ENCODE data around the gene ADAM15. TPM values are rescaled to one million over a fixed set of nuclear protein-coding genes. Genes with fewer than 3 reads are reported as not detected.

The ADAM15 gene
- total RNA-seq, 1 donor from 2014 or later, result 69.0 TPM

DNA sequence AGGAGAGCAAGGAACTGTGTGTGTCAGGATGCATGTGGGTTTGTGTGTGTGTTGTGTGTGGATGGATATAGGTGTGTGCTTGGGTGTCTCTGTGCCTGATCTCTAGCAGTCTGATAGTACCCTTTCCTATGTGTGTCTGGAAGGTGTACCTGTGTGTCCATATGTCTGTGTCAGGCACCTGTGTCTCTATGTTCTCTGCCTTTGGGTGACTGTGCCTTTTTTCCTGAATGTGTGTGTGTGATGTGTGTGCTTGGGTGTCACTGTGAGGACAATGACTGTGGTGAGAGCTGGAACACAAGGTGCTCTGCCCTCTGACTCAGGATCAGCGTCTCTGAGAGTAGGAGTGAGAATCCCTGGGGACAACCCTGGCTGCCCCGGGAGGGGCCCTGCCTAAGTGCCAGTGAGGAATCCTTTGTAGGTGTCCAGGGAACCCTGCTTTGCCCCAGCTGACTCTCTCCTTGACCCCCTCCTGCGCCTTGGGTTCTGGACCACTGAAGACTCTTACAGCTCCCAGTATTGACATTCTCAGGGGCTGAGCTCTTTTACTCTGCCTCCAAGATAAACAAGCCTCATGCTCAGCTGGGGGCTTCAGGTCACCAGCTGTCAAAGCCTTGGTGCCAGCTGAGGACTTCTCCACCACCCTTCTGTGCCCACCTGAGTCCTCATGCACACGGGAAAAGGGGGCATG lies 26.8 kb downstream of the ADAM15 start:
- TF ChIP-seq, protein P1, sequence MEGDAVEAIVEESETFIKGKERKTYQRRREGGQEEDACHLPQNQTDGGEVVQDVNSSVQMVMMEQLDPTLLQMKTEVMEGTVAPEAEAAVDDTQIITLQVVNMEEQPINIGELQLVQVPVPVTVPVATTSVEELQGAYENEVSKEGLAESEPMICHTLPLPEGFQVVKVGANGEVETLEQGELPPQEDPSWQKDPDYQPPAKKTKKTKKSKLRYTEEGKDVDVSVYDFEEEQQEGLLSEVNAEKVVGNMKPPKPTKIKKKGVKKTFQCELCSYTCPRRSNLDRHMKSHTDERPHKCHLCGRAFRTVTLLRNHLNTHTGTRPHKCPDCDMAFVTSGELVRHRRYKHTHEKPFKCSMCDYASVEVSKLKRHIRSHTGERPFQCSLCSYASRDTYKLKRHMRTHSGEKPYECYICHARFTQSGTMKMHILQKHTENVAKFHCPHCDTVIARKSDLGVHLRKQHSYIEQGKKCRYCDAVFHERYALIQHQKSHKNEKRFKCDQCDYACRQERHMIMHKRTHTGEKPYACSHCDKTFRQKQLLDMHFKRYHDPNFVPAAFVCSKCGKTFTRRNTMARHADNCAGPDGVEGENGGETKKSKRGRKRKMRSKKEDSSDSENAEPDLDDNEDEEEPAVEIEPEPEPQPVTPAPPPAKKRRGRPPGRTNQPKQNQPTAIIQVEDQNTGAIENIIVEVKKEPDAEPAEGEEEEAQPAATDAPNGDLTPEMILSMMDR (conservative IDR thresholded peaks at IDR 0.05), result no peak
- Mint-ChIP-seq H3K27ac (peak overlapping the region; percentile 26), H3K36me3 (no peaks in the 10 kb centered on the region)

DNA sequence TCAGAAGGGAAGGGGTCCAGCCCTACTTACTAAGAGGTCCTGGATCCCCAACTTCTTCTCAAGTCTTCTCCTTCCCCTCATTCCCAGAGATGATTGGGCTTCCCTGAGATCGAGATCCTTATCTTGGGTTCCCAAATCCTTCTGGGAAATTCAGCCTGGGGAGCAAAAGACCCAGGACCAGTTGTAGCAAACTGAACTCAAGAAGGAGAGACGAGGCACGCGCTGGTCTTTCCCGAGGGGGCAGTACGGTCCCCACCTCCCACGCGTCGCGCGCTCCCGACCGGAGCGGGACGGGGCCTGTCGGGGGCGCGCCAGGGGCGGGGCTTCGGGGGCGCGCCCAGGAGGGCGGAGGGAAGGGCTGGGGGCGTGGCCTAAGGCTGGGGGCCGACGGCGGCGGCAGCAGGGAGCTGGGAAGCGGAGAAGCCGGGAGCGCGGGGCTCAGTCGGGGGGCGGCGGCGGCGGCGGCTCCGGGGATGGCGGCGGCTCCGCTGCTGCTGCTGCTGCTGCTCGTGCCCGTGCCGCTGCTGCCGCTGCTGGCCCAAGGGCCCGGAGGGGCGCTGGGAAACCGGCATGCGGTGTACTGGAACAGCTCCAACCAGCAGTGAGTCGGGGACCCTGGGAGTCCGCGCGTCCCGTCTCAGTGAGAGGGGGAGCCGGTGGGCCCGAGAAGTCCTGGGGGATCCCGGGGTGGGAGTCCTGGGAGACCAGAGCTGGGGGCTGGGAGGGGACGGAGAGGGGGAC lies 27.5 kb downstream of the ADAM15 start, which contains the start of gene EFNA3:
Gene EFNA3, plus strand, starts transcription at position 369 of the 741 bp plus-strand sequence. Its CDS starts 105 bp downstream, at position 474.
- H3K36me3 Mint-ChIP-seq, result no peaks in the 10 kb centered on the region
- peaks cover 57% of the 10 kb centered on the region for H3K27me3 Mint-ChIP-seq
- peaks cover 22% of the 10 kb centered on the region for H3K4me1 Mint-ChIP-seq (ENCODE audit: unreplicated experiment)
- no peaks in the 10 kb centered on the region for H3K9me3 Mint-ChIP-seq
- peak; percentile 81 for DNase-seq (ENCODE audit: extremely low spot score, unreplicated experiment)
- TF ChIP-seq, protein P1 (conservative IDR thresholded peaks at IDR 0.05), result no peak
- peak within 1 kb of the TSS; percentile 74 for H3K27ac Mint-ChIP-seq
- peak within 1 kb of the TSS; percentile 90 for H3K4me3 Mint-ChIP-seq

More for the DNA sequence above, 26.8 kb downstream of the ADAM15 start:
- Mint-ChIP-seq H3K9me3 (no peaks in the 10 kb centered on the region), H3K4me3 (peak overlapping the region; percentile 77), H3K27me3 (peaks cover 58% of the 10 kb centered on the region), H3K4me1 (ENCODE audit: unreplicated experiment) (peaks cover 22% of the 10 kb centered on the region)
- DNase-seq (ENCODE audit: extremely low spot score, unreplicated experiment), result no peak

DNA sequence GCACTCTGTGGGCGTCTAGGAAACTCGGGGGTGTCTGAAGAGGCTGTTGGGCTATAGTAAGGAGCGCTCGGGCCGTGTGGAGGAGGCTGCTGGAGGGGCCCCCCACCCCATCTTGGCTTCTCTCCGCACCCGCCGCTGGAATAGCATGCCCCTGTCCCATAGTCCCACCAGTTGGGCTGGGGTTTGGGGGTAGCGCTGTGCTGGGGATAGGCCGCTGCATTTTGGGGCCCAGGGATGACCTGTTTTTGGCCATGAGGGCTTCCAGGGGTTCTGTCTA lies 28.0 kb downstream of the ADAM15 start:
- peaks cover 62% of the 10 kb centered on the region for H3K27me3 Mint-ChIP-seq
- H3K4me1 Mint-ChIP-seq (ENCODE audit: unreplicated experiment), result peaks cover 27% of the 10 kb centered on the region
- H3K36me3 Mint-ChIP-seq, result no peaks in the 10 kb centered on the region
- DNase-seq (ENCODE audit: extremely low spot score, unreplicated experiment), result no peak
- peak overlapping the region; percentile 74 for H3K27ac Mint-ChIP-seq
- TF ChIP-seq, protein P1 (conservative IDR thresholded peaks at IDR 0.05), result no peak
- H3K9me3 Mint-ChIP-seq, result no peaks in the 10 kb centered on the region
- H3K4me3 Mint-ChIP-seq, result peak overlapping the region; percentile 90

DNA sequence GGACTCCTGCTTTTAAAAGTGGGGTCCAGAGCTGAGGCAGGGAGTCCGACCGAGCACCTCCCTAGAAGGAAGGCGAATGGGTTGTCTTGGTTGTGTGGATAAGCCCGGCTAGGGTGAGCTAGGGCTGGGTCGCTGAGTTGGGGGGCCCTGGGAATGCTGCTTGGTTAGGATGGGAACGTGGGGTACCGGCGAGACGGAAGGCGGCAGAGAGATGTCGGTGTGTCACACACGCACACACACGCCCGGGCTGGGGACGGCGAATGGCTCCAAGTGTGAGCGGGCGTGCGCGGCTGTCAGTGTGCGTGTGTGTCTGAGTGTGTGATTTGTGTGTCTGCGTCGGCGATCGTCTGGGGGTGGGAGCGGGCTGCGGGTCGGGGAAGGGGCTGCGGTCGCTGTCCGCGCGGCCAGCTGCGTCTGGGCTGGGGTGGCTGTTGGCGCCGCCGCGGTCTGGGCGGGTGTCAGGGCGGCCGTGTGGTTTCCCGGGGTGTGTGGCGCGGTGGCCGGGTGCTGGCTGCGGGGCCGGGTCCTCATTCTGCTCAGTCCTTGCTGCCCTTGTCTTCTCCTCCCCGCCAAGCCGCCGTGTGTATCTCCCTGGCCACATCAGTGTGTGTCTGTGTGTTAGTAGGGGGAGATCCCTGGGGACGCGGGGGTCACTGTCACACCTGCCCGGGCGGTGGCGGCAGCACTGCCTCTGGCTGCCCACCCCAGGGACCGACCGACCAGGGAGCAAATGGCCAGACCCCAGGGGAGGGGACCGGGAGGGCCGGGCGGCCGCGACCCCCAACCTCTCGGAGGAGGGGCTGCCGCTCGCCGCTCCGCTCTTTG lies 28.6 kb downstream of the ADAM15 start:
- Mint-ChIP-seq H3K27ac (peak overlapping the region; percentile 74), H3K36me3 (no peaks in the 10 kb centered on the region), H3K4me1 (ENCODE audit: unreplicated experiment) (peaks cover 33% of the 10 kb centered on the region), H3K4me3 (peak overlapping the region; percentile 90), H3K27me3 (peaks cover 65% of the 10 kb centered on the region), H3K9me3 (no peaks in the 10 kb centered on the region)
- DNase-seq (ENCODE audit: extremely low spot score, unreplicated experiment), result no peak
- TF ChIP-seq, protein P1 (conservative IDR thresholded peaks at IDR 0.05), result no peak

DNA sequence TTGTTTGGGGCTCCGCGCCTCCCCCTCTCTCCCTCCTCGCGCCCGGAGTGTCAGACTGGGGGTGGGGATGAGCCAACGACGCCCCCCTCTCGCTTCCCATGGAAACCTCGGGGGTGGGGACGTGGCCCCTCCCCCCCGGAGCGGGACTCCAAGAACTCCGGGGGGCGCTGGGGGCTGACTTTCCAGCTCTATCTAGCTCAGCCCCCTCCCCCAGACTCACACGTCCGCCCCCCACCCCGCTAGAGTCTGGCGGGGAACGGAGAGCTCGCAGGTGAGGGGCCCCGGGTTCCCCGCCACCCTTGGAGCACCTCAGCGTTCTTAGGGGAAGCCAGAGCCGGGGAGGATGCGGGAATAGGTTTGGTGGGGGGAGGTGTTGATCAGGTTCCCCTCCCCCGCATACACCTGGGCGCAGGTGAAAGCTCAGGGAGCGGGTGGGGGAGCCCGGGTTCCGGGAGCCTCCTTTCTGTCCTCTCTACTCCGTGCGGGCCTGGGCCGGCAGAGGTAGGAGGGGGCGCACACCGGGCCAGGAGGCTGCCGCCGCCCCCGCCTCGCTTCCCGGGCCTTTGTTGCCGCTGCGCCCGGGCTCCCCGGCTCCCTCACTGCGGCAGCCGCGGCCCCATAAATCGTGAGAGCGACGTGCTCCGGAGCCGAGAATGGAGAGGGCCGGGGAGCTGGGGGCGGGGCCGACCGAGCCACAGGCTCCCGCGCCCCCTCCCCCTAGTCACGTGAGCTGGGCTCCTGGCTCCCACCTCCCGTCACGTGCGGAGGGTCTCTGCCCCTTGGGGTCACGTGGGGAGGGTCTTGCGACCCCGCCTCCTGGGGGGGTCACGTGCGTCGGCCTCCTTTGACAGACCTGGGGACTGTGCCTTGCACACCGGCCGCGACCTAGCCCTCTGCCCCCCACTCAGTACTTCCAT lies 29.5 kb downstream of the ADAM15 start:
- DNase-seq (ENCODE audit: extremely low spot score, unreplicated experiment), result peak; percentile 85
- Mint-ChIP-seq H3K4me3 (peak overlapping the region; percentile 89), H3K27me3 (peaks cover 62% of the 10 kb centered on the region), H3K27ac (peak overlapping the region; percentile 85), H3K9me3 (no peaks in the 10 kb centered on the region), H3K36me3 (no peaks in the 10 kb centered on the region), H3K4me1 (ENCODE audit: unreplicated experiment) (peaks cover 33% of the 10 kb centered on the region)
- TF ChIP-seq, protein P1 (conservative IDR thresholded peaks at IDR 0.05), result no peak

Measured in type B pancreatic cell (in vitro differentiated cells).